Gastrocnemius medialis (tissue), 4 donors: ENCODE measurements around the gene DDAH1.

Source experiments
- CTCF ChIP-seq, 5 experiments: fragments of 450-650 bp in 3 of 5; fragments of 200-600 bp in 2 of 5; sonication (generic) in 2 of 5; IDR thresholded peaks in 4 of 5; conservative IDR thresholded peaks in 1 of 5; 1 replicate in 4 of 5; 2 replicates in 1 of 5; pipeline ENCODE4 v1.5.1; 2016 to 2019; ENCODE audit warnings: antibody characterized with exemption in 5 of 5, mild to moderate bottlenecking in 3 of 5, moderate library complexity in 3 of 5
- POLR2A ChIP-seq, 2 donors: fragments of 450-650 bp; IDR thresholded peaks; one replicate each; pipeline ENCODE4 v1.6.1; 2017; ENCODE audit warnings: antibody characterized with exemption in 2 of 2, mild to moderate bottlenecking in 2 of 2, moderate library complexity in 2 of 2

GRCh38 chr1:85326851-85327250 lies 138.1 kb downstream of the DDAH1 start:
- TF ChIP-seq POLR2A (IDR thresholded peaks at IDR 0.05) (no peak), CTCF (IDR thresholded peaks at IDR 0.05 in 4 of 5, conservative IDR thresholded peaks at IDR 0.05 in 1 of 5) (no peak)
